Measurements from ENCODE around the gene CPLANE2. TPM values are rescaled to one million over a fixed set of nuclear protein-coding genes. Genes with fewer than 3 reads are reported as not detected.
A peak's percentile ranks its signal among the peaks of the same experiment; 100 is the strongest.
"Not testable (repeated sequence)": the region's sequence is repeated elsewhere in the genome, so short reads cannot be mapped to it uniquely, and the experiment has no call there.

Gene CPLANE2
- polyA plus RNA-seq, 10 donors, result 1.2 to 3.6 (median 2.3) TPM

DNA sequence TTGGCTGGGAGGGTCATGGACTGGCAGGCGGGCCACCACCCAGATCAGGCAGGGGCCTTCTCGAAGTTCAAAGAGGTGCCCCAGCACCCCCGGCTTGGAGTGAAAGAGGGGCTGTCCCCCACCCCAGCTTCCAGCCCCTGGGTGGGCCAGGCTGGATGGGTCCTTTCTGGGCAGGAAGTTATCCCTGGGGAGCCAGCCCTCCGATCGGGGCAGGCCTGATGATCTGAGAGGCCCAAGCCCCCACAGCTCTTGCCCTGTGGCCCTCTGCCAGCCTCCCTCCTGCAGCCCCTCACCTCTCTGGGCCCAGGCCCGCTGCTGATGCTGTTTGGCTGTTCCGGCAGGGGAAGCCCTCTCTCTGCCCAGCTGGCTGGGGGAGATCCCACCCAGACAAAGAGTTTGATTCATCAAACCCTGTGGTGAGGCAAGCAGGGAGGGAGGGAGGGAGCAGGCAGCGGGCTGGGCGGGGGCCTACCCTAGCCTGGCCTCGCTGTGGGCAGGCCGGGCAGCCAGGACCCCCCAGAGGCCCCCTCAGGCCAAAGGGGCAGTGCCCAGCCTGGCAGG lies 27.1 kb downstream of the CPLANE2 start:
- DNase-seq, result no peak

DNA sequence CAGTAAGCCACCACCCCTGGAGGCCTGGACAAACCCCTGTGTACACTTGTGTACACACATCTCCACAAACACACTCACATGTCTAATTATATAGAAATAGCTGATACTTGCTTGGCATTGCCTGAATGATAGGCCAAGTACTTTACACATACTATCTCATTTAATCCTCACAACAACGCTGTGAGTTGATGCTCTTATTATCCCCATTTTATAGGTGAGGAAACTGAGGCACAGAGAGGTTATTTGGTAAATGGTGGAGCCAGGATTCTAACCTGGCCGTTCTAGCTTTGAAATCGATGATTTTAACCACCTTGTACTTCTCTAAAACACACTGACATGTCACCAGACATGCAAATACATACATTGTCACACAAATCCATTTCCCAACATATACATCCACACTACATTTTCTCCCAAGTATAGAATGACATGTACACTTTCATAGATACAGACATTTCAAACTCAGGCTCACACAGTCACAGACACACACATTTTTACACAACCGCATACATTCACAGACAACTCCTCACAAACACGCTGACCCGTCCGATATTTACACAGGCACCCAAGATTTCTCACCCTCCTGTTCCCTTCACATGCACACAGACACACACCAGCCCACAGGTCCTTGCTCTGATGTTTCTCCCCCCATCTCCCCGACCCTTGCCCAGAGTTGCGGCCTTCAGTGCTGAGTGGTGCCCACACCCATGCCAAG lies 27.7 kb downstream of the CPLANE2 start:
- no peak for DNase-seq

DNA sequence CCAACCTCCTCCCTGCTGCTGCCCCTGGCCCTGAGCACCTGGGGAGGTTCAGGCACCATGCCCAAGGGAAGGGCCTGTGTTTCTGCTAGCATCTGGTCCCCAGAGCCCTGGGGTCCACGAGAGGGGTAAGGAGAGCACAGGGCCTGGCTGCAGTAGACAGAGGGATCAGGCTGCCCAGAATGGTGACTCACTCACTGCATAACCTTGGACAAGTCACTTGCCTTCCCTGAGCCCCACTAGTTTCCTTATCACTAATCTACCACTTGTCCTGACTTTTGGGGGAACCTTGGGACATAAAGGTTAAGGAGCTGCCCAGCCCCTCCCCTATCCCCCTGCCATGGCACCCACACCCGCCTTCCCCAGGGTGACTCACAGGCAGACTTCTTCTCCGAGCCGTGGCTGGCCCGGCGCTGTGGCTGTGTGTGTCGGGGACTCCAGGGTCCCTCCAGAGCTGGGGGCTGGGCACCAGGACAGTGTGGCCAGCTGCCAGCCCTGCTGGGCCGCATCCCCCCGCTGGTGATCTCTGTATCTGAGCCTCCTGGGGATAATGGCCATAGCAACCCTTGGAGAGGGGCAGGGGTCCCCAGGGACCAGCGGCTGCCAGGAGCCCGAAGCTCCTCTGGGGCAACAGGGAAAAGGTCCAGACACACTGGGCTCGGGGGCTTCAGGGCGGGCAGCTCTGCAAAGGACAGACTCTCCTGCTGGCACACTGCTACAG lies 28.6 kb downstream of the CPLANE2 start:
- DNase-seq, result no peak

DNA sequence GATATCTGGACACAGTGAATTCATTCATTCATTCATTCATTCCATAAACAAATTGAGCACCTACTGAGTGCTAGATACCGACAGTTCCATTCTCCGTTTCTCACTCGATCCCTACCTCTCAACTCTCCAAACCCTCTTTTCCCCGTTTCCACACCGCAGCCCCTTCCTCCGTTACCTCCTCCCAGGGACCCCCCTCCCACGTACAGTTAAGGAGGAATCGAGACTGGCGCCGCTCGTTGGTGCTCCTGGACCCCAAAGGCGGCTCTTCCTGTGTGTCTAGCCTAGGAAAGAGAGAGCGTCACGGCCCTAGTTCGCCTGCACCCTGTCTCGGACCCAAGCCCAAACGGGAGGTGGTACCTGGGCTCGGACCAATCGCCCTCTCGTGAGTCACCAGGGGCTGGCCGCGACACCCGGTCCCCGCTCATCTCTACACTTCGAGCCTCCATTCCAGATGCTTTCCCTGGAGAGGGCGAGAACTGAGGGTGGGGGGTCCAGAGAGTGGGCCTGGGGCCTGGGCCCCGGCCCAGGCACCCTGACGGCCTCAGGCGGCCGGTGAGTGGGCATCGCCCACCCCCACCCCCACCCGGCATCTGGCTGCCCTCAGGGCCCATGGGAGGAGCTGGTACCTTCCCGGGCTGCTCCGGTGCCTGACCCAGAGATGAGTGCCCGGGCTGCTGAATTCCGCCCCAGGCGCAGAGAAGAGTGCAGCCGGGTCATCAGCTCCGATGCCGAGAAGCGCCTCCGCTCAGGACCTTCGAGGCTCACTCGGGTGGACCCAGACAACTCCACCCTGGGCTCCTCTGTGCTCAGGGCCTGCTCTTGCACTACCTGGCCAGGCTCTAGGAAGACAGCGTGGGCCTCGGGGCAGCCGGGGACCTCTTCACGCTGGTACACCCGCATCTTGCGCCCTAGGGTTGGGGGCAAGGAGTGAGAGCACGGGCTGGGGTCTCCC lies 29.4 kb downstream of the CPLANE2 start:
- DNase-seq, result no peak

DNA sequence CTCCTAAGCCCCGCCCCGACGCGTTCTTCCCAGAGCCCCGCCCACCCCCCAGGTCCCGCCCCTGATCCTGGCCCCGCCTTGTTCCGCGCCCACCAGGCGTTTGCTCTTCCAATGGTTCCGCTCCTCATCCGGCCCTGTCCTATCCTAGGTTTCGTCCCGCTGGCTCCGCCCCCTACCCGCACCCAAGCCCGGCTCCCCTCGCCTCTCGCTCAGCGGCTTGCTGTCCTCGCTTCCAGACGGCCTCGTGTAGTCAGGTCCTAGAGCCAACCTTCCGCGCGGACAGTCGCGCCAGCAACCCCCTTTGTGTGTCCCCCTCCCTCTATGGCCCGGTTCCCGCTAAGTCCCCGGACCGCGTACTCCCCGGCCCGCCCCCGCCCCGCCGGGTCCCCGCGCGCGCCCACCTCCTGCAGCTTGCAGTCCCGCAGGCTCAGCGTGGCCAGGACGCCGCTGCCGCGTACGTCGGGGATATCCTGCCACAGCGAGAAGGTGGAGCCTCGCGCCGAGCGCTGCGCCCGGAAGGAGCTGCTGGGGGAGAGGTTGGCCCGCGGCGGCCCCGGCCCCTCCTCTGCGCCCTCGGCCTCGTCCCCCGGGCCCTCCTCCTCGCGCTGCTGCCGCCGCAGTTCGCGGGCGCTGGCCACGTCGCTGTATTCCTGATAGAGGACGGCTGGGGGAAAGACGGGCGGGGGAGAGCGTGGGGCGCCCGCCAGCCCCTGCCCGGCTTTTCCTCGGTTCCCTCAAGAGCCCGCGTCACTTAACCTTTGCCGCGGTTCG lies 30.3 kb downstream of the CPLANE2 start:
- DNase-seq, result peak; percentile 97 to 99 (median 98)

DNA sequence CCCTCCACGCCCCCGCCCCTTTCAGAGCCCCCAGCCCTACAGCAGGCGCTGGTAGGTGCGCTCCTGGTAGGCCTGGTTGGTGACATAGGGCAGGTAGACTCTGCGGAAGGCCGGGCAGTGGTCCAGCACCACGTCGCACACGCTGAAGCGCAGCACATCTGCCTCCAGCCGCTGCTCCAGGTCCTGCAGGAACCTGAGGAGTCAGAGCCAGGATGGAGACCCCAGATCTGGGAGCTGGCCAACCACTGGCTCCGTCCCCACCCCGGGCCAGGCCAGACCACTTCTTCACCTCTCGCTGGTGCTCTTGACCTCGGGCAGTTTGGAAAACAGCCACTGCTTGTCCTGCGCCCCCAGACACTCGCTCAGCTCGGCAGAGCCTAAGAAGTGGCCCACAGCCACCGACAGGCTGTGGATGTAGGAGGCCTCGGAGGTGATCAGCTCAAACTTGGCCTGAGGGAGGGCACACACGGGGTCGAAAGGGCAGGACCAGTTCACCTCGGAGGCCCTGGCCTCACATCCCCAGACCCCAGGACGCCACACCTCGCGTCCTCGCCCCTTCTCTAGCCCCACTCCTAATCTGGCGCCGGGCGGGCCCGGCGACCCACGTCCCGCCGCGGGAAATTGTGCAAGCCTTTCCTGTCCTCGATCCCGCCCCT lies 31.0 kb downstream of the CPLANE2 start:
- DNase-seq, result no peak

DNA sequence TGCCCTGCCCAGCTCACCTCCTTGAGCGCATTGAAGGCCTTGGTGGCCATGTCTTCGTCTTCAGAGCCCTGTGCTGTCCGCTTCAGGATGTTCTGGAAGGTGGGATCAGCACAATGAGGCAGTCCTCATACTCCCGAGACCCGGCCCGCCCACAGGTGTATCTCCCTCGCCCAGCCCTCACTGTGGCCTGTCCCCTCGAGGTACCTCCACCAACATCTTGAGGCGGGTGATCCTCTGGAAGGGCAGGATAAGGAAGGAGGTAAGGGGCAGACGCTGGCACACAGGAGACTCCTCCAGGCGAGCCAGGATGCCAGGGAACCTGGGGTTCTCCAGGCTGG lies 31.7 kb downstream of the CPLANE2 start:
- no peak for DNase-seq

DNA sequence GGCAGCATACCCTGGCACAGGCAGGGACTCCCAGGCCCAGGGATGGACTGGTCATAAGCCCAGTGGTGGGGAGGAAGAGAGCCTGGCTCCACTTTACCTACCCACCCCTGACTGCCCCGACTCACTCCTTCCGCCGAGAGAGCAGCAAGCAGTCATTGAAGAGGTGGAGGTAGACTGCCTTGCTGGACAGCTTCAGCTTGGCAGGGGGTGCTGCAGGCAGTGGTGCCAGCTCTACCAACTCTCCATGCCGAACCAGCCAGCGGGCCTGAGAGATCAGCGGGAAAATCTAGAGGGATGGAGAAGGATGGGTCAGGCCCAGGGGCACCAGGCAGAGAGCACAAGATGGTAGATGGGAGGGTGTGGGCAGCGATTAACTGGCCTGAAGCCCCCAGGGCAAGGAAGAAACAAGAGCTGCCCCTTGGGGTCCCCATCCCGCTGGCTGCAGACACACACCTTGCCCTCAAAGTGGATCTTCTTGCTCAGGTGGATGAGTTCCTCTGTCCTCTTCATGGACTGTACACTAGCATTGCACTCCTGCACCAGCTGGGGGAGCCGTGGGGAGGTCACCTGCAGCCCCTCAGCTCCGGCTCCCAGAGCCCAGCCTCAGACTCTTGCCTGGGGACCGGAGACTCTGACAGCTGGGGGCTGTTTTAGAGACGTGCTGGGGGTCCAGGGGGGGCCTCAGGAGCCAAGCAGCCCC lies 32.2 kb downstream of the CPLANE2 start:
- no peak for DNase-seq

DNA sequence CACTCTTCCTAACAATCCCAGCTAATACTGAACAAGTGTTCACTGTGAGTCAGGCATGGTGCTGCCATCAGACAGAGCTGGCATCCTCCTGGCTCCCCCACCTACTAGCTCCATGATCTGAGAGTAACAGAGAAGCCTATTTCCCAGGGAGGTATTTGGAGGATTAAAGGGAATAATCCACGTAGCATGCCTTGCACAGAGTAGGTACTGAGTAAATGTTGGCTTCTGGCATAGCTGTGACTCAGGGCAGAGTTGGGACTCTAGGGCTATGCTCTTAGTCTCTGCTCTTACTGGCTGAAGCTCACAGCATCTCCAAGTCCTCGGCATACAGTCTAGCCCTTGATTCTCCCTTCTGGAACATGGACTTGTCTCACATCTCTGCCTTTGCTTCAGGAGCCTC lies 32.8 kb downstream of the CPLANE2 start:
- DNase-seq, result no peak

DNA sequence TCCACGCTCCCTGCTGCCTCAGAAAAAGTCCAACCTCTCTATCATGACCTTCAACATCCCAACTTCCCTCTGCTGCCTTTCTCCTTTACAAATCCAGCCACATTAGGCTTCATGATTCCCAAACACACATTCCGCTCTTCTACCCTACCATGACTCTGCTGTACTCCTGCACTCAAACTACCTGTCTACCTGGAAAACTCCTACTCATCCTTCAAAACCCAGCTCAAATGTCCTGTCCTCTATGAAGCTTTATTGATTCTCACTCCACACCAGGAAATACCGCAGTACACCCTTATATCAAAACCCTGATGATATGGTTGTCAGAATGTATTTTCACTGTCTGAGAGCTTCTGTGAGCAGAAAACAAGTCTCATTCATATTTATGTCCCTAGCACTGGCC lies 33.4 kb downstream of the CPLANE2 start:
- no peak for DNase-seq

DNA sequence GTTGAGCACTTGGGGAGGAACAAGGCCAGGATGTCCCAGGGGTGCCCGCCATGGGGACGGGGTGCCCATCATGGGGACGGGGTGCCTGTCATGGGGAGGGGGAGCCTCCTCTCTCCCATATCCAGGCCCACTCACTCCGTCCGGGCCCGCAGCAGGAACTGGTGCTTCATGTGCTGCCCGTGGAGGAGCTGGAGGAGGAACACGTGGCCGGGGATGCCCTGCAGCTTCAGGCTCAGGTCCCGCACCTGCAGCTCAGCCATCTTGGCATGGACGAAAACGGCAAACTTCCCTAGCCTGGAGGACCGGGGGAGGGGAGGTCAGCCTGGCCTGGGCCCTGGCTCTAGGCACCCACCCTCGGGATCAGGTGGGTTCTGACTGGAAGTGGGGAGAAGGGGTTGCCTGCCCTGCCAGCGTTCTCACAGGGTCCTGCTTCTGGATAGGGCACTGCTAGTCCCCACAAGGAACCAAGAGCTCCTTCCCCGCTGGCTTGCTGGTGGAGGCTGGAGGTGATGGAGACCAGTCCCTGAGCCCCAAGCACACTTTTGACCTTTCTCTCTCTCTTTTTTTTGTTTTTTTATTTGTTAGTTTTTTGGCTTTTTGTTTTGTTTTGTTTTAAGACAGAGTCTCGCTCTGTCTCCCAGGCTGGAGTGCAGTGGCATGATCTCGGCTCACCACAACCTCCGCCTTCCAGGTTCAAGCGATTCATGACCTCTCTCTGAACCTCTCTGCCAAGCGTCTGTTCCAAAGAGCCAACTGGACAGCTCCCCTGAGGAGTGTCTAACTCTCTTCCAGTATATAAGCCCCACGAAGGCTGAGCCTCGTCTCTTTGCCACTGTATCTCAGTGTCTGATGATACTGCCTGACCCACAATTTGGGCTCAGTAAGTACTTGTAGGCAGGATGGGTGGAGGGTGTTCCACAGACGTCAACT lies 34.4 kb downstream of the CPLANE2 start:
- DNase-seq, result no peak

DNA sequence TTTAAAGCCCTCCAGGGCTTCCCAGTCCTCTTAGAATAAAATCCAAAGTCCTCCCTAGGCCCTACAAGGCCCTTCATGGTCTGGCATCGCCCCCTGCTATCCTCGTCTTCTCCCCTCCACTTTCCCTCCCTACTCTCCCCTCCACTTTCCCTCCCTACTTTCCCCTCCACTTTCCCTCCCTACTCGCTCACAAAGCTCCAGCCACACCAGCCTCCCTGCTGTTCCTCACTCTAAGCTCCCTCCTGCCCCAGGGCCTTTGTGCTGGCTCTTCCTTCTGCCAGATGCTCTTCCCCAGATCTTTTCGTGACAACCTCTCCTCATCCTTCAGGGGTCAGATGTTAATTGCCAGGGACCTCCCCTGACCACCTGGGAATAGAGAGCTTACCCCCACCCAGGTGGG lies 37.3 kb downstream of the CPLANE2 start:
- DNase-seq, result no peak

DNA sequence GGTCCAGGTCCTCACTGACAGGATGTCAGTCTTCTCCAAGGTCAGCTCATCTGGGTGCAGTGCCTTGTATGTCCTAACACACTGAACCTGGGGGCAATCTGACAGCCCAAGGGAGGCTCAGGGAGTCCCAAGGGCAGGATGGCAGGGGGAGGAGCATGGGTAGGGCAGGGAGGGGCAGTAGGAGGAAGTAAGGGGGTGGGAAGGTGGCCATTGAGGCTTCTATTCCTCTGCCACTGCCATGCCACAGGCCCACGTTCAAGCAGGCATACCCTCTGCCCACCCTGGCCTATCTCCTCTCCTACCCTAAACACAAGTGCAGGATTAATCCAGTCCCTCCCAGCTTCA lies 37.9 kb downstream of the CPLANE2 start:
- DNase-seq, result no peak

DNA sequence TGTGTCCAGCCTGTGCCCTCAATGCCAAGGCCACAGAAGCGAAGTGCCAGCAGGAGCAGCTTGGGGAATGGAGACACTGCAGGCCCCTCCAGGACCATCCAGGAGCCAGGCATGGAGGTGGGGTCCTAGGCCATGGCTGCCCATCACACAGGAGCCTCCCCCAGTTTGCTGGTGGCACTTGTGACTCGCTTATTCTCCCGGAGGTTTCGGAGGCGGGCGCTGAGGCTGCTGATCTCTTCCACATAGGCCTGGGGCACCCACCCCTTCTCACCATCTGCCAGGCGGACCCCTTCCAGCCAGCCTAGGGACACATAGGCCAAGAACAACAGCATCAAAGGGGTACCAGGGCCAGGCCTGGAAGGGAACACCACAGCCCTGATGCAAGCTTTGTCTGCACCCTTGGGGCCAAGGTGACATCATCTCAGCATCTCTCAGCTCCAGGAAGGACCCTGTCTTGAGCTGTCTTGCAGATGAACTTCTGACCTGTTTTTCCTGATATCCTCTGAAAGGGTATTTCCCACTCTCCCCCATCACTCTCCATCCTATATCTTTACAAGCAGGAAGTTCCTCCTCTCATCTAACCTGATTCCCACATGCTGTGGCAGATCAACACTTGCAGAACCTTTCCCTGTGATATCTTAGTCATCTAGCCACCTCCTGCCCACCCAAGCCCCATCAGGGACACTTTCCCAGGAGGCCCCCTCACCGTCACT lies 38.4 kb downstream of the CPLANE2 start:
- no peak for DNase-seq

DNA sequence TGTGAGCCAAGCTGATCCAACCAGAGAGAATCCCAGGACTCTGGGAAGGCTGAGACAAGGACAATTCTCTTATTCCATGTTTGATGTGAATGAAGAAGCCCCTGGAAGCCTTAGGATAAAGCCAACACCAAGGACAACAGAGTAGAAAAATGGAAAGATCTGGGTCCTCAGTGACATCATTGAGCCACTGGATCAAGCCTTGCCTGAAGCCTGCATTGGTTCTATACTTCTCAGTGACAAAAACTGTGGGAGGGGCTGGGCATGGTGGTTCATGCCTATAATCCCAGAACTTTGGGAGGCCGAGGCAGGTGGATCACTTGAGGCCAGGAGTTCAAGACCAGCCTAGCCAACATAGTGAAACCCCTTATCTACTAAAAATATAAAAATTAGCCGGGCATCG lies 40.1 kb downstream of the CPLANE2 start:
- DNase-seq, result no peak

DNA sequence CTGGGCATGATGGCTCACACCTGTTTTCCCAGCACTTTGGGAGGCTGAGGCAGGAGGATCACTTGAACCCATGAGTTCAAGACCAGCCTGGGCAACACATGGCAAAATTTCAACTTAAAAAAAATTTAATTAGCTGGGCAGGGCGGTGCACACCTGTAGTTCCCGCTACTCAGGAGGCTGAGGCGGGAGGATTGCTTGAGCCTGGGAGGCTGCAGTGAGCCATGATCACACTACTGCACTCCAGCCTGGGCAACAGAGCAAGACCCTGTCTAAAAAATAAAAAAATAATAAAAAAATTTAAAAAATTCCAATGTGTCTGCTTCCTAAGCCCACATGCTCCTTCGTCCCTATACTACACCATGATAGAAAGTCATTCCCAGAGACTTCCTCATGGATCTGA lies 40.8 kb downstream of the CPLANE2 start:
- not testable (repeated sequence) for DNase-seq

DNA sequence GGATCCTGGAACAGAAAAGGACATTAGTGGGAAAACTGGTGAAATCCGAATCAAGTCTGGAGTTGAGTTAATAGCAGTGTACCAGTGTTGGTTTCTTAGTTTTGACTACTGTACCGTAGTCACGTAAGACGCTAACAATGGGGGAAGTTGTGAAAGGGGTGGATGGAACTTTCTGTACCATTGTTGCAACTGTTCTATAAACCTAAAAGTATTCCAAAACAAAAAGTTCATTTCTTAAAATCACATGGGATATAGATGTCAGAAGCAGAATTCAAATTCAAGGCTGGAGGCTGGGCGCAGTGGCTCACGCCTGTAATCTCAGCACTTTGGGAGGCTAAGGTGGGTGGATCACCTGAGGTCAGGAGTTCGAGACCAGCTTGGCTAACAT lies 41.5 kb downstream of the CPLANE2 start:
- no peak for DNase-seq

DNA sequence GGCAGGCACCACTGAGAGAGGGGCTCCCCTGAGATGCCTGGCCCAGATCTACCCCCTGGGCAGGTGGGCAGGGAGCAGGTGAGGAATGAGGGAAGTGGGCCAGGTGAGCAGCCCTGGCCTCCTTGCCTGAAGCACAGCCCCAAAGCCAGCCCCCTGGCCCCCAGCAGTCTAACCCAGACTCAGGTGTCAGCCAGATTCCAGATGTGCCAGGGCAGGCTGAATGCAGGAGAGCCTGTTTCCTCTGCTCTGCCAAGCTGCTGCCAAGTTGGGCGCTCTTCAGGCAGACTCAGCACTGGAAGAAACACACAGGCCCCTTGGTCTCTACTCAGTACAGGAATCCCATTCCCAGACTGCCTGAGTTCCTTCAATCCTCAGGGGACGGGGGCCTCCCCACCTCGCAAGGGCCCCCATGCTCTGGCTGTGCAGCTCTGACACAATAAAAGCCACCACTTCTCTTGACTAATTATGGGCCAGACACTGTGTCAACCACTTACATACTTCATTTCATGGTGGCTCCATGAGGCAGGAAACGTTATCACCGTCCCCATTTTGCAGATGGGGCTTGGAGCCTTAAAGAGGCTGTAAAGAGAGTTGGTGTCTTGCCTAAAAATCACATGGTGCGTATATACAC lies 45.0 kb downstream of the CPLANE2 start:
- DNase-seq, result no peak
